Midbrain (tissue), 1 donor: Measurements from ENCODE around the gene BLTP1.

ENCODE experiments used
- DNase-seq: peaks from one replicate; lab custom pipeline; 2025; lab: John Stamatoyannopoulos, UW

The BLTP1 gene

GRCh38 chr4:122167369-122167768, 15.2 kb downstream of the BLTP1 start:
- DNase-seq: no peak

DNA sequence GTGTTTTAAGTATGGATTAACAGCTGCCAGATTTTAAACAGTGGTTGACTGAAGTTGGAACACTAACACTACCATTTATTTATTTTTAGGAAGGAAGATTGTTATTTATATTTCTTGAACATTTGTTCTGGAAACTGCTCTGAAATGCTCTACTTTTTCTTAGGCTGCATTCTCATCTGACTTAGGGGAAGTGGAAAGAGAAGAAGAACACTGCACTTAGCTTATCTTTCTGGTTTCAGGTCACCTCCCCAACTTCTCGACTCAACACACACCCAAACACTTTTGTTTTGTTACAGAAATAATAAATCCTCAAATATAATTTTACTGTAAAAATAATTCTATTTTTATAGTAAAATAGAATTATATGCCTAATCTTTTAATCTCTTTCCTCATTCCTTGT, 18.6 kb downstream of the BLTP1 start:
- DNase-seq: no peak

DNA sequence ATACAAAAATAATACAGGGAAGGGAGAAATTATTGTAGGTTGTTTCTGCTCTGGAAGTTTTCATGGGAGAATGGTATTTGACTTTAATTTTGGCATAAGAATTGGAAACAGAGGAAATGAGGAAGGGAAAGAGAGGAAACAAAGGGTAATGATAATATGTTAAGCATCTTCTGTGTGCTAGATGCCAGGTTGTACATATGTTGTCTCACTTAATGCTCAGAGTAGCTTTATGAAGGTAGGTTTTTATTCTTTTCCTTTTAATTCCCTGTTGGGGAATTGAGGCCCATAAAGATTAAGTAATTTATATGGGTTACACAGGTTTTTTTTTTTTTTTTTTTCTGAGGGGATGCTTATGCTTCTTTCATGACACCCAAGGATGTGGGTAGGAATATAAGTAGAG, 19.2 kb downstream of the BLTP1 start:
- no peak for DNase-seq

DNA sequence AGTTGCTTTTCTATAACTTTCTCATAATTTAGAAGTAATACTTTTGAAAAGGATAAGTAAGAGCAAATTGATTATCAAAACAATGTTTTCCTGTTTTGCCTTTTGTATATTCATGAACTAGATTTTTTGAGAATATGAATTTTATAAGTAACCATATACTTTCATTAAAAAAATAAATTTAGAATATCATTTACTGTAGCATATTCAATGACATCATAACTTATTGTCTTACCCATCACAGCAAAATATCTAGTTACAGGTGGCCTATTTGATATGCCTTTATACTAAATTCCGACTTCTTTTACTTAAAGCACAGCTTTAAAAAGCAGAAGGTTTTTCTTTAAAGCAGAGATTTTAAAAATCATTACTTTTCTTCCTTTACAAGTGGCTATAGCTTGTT, 20.1 kb downstream of the BLTP1 start:
- DNase-seq: no peak

DNA sequence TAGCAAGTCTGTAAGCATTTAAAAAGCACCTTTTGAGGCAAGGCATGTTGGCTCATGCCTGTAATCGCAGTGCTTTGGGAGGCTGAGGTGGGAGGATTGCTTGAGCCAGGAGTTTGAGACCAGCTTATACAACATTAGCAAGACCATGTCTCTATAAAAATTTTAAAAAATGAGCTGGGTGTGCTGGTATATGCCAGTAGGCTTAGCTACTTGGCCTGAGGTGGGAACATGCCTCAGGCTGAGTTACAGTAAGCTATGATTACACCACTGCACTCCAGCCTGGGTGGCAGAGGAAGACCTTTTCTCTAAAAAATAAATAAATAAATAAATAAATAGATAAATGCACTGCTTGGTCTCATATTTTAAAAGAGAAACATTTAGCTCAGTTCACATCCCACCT, 26.8 kb downstream of the BLTP1 start:
- no peak for DNase-seq

DNA sequence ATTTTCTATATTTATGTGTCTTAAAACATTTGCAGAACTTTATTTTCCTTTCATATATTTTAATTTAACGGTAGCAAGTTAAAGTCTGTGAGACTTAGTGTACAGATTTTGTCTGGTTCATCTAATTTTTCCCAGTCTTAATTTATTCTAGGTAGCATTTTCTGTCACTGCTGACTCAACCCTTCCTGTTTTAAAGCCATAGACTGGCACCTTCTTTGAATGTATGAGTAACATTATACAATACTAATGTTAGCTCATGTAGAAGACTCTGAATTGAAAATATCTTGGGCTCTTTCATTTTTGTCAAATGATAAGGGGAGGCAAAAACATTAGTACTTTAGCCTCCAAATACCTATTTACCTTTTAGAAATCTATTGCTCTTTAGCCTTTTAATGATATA, 43.6 kb downstream of the BLTP1 start:
- DNase-seq: no peak
